DND-41 (cell line): ENCODE measurements around the gene ARHGAP15.

Experiments used
- CTCF ChIP-seq: IDR thresholded peaks from 2 replicates; pipeline ENCODE4 v1.5.1; 2012; ENCODE audit warnings: borderline replicate concordance, low read length, moderate library complexity, mild to moderate bottlenecking; ENCODE audit not compliant: poor library complexity, severe bottlenecking; ENCODE audit errors: extremely low read depth
- EZH2 ChIP-seq: IDR thresholded peaks from 3 replicates; pipeline ENCODE4 v1.6.1; 2012; ENCODE audit warnings: borderline replicate concordance, low read depth, mild to moderate bottlenecking, moderate library complexity, low read length, inconsistent platforms; ENCODE audit not compliant: severe bottlenecking

GRCh38 chr2:143186876-143187275 is 57.7 kb downstream of the ARHGAP15 start:
- TF ChIP-seq CTCF (no peak), EZH2 (no peak)
